Measurements from ENCODE around the gene ARHGAP15.

ARHGAP15 gene

DNA sequence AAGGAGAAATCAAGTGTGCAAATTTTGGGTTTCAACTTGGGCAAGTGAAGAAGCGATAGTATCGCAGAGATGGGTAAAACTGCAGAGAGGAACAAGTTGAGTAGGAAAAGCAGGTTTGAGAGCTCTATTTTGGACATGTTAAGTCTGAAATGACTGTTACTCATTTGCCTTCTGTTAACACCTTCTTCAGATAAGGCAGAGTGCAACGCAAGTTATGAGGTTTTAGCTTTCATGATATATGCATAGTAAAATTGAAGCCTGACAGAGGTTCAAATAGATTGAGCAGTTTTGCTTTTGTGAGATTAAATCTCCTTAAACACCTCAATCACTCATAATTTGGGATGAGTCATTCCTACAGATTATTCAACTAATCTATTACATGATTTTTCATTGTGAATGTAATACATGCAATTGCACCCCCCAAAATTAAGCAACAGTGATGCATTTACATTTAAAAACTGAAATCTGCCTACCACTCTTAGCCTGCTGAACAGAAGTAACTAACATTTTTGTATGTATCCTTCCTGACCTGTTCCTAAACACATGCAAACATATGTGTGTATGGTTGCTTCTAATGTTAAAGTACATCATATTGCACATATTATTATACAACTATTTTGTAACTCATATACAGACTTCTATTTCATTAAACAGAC is 575.4 kb downstream of the ARHGAP15 start:
- Histone ChIP-seq H3K9me3 (ENCODE audit: low read depth, low read length) (no peaks in the 10 kb centered on the region), H3K9ac (ENCODE audit: insufficient read length) (no peak overlapping the region), H3K27ac (no peak overlapping the region), H3K36me3 (ENCODE audit: insufficient read depth, low read length) (no peaks in the 10 kb centered on the region), H3K4me3 (no peak overlapping the region)
- no peak for DNase-seq (ENCODE audit: low read depth, low spot score)
- TF ChIP-seq POLR2AphosphoS5 (IDR thresholded peaks at IDR 0.05; ENCODE audit: borderline replicate concordance, low read depth, low read length): no peak
- no peak for TF ChIP-seq FOXP2 (optimal IDR thresholded peaks at IDR 0.05; ENCODE audit: control extremely low read depth, extremely low read length, insufficient read depth)
- no peak for TF ChIP-seq EZH2 (IDR thresholded peaks at IDR 0.05)

DNA sequence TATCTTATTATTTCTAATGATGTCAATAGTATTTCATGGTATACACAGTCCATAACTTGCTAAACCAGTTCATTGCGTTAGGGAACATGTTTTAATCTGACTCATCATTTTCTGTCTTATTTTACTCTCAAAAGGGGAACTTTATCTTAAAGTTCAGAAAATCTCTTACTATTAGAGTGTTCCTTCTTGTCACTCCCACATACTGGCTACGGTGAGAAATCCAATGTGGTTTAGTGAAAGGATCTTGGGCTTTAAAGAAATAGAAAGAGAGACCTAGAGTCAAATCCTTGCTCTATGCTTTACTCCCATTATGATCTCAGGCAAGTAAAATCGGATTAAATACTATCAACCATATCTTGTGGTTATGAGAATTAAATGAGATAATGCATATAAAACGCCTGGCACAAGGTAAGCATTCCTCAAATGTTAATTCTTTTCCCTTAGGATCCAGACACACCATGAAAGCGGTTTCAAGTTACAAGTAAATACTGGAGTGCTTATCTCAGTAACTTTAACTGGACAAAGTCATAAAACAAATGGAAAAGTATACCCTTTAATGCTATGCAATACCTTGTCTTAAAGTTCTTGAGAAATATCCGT is 576.0 kb downstream of the ARHGAP15 start:
- no peak overlapping the region for H3K9ac ChIP-seq (ENCODE audit: insufficient read length)
- 0 out of 2 replicates have a peak, but pooled peaks cover 1% of the 10 kb centered on the region for H3K36me3 ChIP-seq (ENCODE audit: insufficient read depth, low read length)
- H3K4me3 ChIP-seq: no peak overlapping the region
- H3K9me3 ChIP-seq (ENCODE audit: low read depth, low read length): no peaks in the 10 kb centered on the region
- no peak for DNase-seq (ENCODE audit: low read depth, low spot score)
- TF ChIP-seq POLR2AphosphoS5 (IDR thresholded peaks at IDR 0.05; ENCODE audit: borderline replicate concordance, low read depth, low read length): no peak
- no peak for TF ChIP-seq EZH2 (IDR thresholded peaks at IDR 0.05)
- TF ChIP-seq FOXP2 (optimal IDR thresholded peaks at IDR 0.05; ENCODE audit: control extremely low read depth, extremely low read length, insufficient read depth): no peak
- H3K27ac ChIP-seq: peak overlapping the region; percentile 32; the same call in 1 of the 2 replicates

DNA sequence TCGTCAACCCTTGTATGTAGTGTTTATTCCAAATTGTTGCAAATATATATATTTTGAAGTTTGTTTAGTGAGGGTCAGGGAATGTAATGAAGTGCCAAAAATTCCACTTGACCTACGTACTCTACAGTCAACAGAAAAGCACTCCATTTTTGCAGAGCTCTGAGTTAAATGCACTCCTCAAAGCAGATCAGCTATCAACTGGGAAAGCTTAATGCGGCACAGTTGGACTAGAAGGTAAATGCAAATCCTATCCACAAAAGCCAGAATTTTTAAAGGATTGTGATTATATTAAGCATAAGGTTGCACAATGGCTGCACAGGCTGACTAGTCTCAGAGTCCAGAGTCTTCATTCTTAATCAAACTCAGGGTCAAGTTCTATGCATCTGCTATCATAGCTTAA is 577.1 kb downstream of the ARHGAP15 start:
- Histone ChIP-seq H3K9me3 (ENCODE audit: low read depth, low read length) (no peaks in the 10 kb centered on the region), H3K27ac (no peak overlapping the region), H3K9ac (ENCODE audit: insufficient read length) (no peak overlapping the region), H3K36me3 (ENCODE audit: insufficient read depth, low read length) (0 out of 2 replicates have a peak, but pooled peaks cover 3% of the 10 kb centered on the region), H3K4me3 (no peak overlapping the region)
- TF ChIP-seq FOXP2 (optimal IDR thresholded peaks at IDR 0.05; ENCODE audit: control extremely low read depth, extremely low read length, insufficient read depth): no peak
- TF ChIP-seq EZH2 (IDR thresholded peaks at IDR 0.05): no peak
- no peak for TF ChIP-seq POLR2AphosphoS5 (IDR thresholded peaks at IDR 0.05; ENCODE audit: borderline replicate concordance, low read depth, low read length)
- DNase-seq (ENCODE audit: low read depth, low spot score): no peak

DNA sequence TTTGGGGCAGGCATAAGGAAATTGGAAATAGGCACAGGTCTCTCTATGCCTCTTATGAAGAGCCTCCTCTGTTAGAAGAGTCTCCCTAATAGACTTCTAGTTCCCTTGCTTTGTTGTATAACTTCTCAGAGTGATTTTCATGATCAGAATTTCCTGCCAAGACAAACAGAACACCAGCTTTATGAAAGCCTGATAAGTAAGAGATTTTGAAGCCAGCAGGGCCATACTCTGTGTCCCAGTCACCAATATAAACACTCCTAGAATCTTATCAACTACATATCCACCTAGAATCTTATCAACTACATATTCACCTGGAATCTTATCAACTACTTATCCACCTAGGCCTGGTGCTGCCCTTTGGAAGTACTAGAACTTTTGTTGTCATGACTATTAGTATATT is 579.5 kb downstream of the ARHGAP15 start:
- Histone ChIP-seq H3K9ac (ENCODE audit: insufficient read length) (no peak overlapping the region), H3K9me3 (ENCODE audit: low read depth, low read length) (no peaks in the 10 kb centered on the region), H3K36me3 (ENCODE audit: insufficient read depth, low read length) (0 out of 2 replicates have a peak, but pooled peaks cover 3% of the 10 kb centered on the region), H3K27ac (no peak overlapping the region), H3K4me3 (no peak overlapping the region)
- TF ChIP-seq EZH2 (IDR thresholded peaks at IDR 0.05) (no peak), POLR2AphosphoS5 (IDR thresholded peaks at IDR 0.05; ENCODE audit: borderline replicate concordance, low read depth, low read length) (no peak), FOXP2 (optimal IDR thresholded peaks at IDR 0.05; ENCODE audit: control extremely low read depth, extremely low read length, insufficient read depth) (no peak)
- DNase-seq (ENCODE audit: low read depth, low spot score): no peak

DNA sequence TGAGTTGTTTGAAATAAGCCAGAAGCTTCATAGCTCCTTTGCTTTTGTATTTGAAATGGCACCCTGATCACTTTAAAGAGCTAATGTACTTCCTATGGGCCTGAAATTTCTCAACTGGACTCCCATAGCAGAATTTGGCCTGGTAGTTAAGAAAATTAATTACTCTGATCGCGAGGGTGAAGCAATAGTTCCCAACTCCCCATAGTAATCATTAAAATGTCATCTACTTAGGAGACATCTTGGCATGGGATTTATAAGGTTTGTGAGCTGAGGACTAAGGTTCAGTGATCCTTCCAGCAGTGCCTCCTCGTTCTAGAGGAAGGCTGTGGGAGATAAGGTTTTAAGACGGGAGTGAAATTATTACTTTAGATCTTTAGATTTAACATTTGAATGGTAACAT is 581.0 kb downstream of the ARHGAP15 start:
- TF ChIP-seq FOXP2 (optimal IDR thresholded peaks at IDR 0.05; ENCODE audit: control extremely low read depth, extremely low read length, insufficient read depth): no peak
- TF ChIP-seq EZH2 (IDR thresholded peaks at IDR 0.05): no peak
- no peak for TF ChIP-seq POLR2AphosphoS5 (IDR thresholded peaks at IDR 0.05; ENCODE audit: borderline replicate concordance, low read depth, low read length)

DNA sequence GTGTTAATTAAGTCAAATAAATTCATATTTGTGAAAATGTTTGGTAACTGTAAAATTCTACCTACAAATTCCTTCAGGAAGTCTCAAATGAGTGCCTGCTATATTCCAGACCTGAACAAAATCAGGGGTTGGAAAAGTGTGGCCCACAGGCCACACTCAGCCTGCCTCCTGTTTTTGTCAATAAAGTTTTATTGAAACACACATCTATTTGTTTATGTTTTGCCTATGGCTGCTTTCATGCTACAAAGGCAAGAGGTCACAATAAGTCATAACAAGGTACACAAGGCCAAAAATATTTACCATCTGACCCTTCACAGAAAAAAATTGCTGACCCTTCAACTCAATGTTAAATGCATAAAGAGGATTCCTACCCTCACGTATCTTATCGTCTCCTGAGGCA is 581.7 kb downstream of the ARHGAP15 start:
- Histone ChIP-seq H3K9ac (ENCODE audit: insufficient read length) (no peak overlapping the region), H3K36me3 (ENCODE audit: insufficient read depth, low read length) (0 out of 2 replicates have a peak, but pooled peaks cover 3% of the 10 kb centered on the region), H3K9me3 (ENCODE audit: low read depth, low read length) (no peaks in the 10 kb centered on the region), H3K27ac (no peak overlapping the region), H3K4me3 (no peak overlapping the region)
- DNase-seq (ENCODE audit: low read depth, low spot score): no peak
- no peak for TF ChIP-seq EZH2 (IDR thresholded peaks at IDR 0.05)
- TF ChIP-seq FOXP2 (optimal IDR thresholded peaks at IDR 0.05; ENCODE audit: control extremely low read depth, extremely low read length, insufficient read depth): no peak
- no peak for TF ChIP-seq POLR2AphosphoS5 (IDR thresholded peaks at IDR 0.05; ENCODE audit: borderline replicate concordance, low read depth, low read length)

More for the DNA sequence above, 581.0 kb downstream of the ARHGAP15 start:
- H3K9ac ChIP-seq (ENCODE audit: insufficient read length): no peak overlapping the region
- no peak overlapping the region for H3K4me3 ChIP-seq
- no peak overlapping the region for H3K27ac ChIP-seq
- H3K9me3 ChIP-seq (ENCODE audit: low read depth, low read length): no peaks in the 10 kb centered on the region
- no peak for DNase-seq (ENCODE audit: low read depth, low spot score)
- 0 out of 2 replicates have a peak, but pooled peaks cover 3% of the 10 kb centered on the region for H3K36me3 ChIP-seq (ENCODE audit: insufficient read depth, low read length)

DNA sequence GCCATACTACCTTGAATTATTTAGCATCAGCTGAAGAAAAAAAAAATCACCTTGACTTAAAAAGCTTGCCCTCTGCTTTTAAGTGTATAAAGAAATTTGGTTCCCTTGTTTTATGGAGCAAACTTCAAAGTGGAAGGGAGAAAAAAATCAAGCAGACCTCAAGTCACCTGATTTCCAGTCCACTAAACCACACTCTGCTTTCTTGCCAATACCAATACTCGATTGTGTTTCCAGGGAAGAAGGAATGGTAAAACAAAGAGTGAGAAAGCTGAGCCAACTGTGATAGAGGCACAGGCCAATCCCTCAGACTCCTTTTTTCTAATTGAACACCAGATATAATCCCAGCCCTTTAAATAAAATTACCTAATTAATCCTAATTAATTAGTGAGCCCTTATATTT is 587.3 kb downstream of the ARHGAP15 start:
- TF ChIP-seq POLR2AphosphoS5 (IDR thresholded peaks at IDR 0.05; ENCODE audit: borderline replicate concordance, low read depth, low read length) (no peak), EZH2 (IDR thresholded peaks at IDR 0.05) (no peak), FOXP2 (optimal IDR thresholded peaks at IDR 0.05; ENCODE audit: control extremely low read depth, extremely low read length, insufficient read depth) (no peak)
- Histone ChIP-seq H3K9me3 (ENCODE audit: low read depth, low read length) (no peaks in the 10 kb centered on the region), H3K4me3 (no peak overlapping the region), H3K36me3 (ENCODE audit: insufficient read depth, low read length) (no peaks in the 10 kb centered on the region), H3K9ac (ENCODE audit: insufficient read length) (no peak overlapping the region), H3K27ac (no peak overlapping the region)
- no peak for DNase-seq (ENCODE audit: low read depth, low spot score)

DNA sequence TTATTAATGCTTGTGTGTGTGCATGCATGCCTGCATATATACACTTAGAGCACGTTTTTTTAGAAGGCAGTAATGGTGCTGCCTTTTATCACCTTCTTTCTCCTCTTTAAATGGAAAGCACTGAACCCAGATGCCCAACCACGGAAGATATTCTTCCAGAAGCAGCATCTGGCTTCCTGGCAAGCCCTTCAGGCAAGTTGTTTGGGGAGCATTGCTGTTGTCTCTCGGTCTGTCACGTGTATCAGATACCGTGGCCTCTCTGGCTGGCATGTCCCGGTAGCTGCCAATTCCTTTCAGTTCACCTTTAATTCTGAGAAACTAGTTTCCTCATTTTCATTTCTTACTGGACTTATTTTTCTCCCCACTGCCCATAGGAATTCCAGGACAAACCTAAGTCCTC is 587.8 kb downstream of the ARHGAP15 start:
- Histone ChIP-seq H3K36me3 (ENCODE audit: insufficient read depth, low read length) (no peaks in the 10 kb centered on the region), H3K9me3 (ENCODE audit: low read depth, low read length) (no peaks in the 10 kb centered on the region), H3K4me3 (no peak overlapping the region), H3K9ac (ENCODE audit: insufficient read length) (no peak overlapping the region), H3K27ac (no peak overlapping the region)
- no peak for TF ChIP-seq FOXP2 (optimal IDR thresholded peaks at IDR 0.05; ENCODE audit: control extremely low read depth, extremely low read length, insufficient read depth)
- no peak for TF ChIP-seq POLR2AphosphoS5 (IDR thresholded peaks at IDR 0.05; ENCODE audit: borderline replicate concordance, low read depth, low read length)
- no peak for DNase-seq (ENCODE audit: low read depth, low spot score)
